Stimulated activated CD8-positive, alpha-beta memory T cell treated with anti-CD3 and anti-CD28 coated beads, Interleukin-4, amount 100 ng/mL, for 24 hours (primary cell): ENCODE data around the gene CRIP2.

ENCODE experiments used
- DNase-seq: peaks from one replicate; pipeline ENCODE4 v3.0.0-alpha.2; 2020; ENCODE audit warnings: low read depth

CRIP2 gene, protein sequence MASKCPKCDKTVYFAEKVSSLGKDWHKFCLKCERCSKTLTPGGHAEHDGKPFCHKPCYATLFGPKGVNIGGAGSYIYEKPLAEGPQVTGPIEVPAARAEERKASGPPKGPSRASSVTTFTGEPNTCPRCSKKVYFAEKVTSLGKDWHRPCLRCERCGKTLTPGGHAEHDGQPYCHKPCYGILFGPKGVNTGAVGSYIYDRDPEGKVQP

GRCh38 chr14:105474483-105475268 lies at the start of gene CRIP2:
Gene CRIP2, plus strand, starts transcription at chr14:105474821. Its CDS starts 42 bp downstream, at chr14:105474863.
- DNase-seq, result no peak

DNA sequence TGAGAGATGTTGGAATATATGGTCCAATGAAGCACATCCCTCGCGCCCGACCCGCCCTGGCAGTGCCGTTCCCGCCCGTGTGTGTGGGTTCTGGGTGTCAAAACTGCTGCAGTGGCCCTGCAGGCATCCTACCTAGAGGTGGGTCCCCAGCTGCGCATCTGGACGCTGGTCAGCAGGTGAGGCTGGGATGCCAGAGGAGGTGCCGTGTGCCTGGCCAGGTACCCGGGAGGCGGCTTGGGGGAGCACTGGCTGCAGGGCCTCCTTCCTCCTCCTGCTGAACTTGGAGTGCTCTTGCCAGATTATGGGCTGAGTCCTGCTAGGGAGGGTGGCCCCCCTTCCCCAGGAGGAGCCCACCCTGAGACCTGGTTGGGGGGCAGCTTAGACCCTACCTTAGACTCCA lies 49.8 kb upstream of the CRIP2 start:
- DNase-seq, result no peak

DNA sequence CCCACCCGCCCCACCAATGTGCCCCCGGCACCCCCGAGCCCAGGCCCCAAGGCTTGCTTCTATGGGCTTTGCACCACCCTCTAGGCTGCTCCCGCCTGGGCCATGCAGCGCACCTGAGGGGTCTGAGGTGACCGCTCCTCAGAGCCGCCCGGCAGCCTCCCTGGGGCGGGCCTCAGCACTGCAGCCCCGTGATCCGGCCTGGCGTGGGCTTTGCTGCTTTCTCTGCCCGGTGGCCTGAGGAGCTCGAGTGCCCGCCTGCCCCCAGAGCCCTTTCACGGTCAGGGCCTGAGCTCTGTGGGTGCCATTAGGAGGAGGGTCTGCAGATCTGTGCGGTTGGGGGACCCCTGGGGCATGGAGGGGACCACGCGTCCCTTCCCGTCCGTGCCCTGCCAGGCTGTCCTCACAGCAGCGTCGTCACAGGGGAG lies 48.8 kb upstream of the CRIP2 start:
- DNase-seq, result no peak

DNA sequence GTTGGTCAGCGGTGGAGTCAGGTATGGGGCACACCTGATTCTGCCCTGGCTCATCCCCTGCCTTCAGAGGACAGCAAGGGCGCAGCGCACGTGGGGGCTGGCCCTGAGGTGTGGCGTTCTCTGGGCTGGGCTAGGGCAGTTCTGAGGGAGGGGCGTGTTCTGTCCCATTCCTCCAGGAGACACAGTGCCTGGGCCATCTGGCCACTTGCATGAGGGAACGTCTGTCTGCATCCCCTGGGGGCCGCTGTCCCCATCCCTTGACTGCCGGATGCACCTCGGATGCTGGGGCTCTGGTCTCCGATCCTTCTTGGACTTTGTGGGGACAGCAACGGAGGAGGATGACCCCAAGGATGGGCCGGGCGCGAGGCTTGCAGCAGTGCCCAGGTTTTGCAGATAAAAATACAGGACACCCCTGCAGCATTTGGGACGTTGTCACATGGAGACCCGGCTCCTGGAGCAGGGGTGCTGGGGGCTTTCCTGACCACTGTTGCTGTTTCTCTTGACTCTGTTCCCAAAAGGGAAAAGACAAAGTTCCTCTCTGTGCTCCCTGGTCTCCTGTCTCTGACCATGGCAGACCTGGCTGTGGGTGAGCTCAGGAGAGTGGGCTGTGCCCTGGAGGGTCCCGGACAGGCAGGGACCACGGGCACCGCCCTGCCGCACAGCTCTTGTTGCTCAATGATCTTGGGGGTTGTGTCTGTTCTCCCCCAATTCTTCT lies 48.0 kb upstream of the CRIP2 start:
- no peak for DNase-seq

DNA sequence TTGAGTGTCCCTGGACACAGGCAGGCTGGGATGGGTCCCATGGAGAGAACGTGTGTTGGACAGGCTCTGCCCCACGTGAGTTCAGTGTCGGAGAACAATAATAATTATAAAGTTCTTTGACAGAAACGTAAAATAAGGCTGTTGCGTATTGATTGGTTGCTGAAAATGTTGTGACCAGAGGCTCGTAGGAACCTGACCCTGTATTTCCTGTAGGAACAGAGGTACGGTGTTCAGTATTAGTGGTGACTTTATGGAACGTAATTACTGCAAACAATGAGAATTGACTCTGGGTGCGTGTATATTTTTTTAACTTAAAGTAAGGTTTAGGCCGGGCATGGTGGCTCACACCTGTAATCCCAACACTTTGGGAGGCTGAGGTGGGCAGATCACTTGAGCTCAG lies 47.2 kb upstream of the CRIP2 start:
- no peak for DNase-seq

DNA sequence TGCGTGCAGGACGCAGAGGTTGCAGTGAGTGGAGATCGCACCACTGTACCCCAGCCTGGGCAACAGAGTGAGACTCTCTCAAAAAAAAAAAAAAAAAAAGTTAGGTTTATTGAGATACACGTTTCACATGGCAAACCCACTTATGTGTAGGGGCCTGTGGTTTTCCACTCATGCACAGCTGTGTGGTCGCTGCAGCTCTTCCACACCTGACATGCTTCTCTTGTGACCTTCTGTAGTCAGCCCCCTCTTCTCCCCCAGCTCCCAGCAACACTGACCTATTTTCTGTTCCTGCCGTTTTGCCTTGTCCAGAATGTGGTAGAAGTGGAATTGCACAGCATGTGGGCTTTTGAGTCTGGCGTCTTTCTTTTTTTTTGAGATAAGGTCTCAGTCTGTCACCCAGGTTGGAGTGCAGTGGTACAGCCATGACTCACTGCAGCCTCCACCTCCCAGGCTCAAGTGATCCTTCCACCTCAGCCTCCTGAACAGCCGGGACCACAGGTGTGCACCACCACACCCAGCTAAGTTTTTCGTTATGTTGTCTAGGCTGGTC lies 46.6 kb upstream of the CRIP2 start:
- no peak for DNase-seq

DNA sequence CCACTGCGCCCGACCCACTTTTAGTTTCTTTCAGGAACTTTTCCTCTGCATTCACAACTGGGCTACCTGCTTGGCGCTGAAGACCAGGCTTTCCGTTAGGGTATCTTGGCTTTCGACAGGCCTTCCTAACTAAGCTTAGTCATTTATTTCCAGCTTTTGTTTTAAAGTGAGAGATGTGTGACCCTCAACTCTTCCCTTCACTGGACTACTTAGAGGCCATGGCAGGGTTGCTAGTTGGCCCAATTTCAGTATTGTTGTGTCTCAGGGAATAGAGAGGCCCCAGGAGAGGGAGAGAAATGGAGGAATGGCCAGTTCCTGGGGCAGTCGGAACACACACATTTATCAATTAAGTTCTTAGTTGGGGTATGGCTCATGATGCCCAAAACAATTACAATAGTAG lies 44.6 kb upstream of the CRIP2 start:
- no peak for DNase-seq

DNA sequence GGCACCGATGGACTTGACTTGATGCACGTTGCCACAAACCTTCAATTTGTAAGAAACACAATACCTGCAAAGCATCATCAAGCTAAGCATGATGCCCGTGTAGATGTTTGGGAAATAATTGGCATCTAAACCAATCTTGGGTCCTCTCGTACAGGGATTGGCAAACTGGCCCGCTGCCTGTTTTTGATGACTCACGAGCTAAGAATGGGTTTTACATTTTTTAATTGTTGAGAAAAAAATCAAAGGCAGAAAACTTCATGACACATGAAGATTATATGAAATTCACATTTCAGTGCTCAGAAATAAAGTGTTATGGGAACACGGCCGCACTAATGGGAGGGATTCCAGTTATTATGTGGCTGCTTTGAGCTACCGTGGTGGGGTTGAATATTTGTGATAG lies 44.1 kb upstream of the CRIP2 start:
- DNase-seq, result no peak

DNA sequence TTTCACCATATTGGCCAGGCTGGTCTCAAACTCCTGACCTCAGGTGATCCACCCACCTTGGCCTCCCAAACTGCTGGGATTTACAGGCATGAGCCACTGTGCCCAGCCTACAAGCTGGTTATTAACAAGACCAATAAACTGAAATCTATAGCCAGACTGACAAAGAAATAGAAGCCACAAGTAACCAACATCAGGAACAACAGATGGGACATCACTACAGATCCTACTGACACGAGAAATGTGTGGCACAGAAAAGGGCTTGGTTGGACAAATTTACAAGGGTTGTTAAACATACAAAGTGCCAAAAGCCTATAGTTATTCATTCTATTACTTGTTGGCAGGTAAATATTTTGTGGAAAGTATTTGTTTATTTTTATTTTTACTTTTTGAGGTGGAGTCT lies 43.4 kb upstream of the CRIP2 start:
- DNase-seq, result no peak

DNA sequence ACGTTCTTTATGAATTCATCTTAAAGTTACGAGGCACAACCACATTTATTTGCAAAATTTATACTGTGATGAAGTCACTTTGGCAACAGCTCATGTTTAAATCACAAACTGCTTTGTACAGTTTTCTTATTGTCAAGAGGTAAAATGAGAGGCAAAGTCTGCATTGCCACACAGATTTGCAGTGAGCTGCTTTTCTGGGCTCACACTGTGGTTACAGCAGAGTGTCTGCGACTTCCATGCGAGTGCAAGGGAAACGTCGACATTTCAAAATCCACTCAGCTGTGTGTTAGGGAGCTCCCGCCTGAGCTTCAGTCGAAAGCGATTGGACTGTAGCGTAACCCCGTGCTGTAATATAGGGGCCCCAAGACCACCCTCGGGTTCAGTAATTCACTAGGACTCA lies 42.0 kb upstream of the CRIP2 start:
- DNase-seq, result no peak

- no peak for DNase-seq
Measured at GRCh38 chr14:105433161-105433605, 41.4 kb upstream of the CRIP2 start.

- no peak for DNase-seq
Measured at GRCh38 chr14:105436402-105436801, 38.2 kb upstream of the CRIP2 start.

- DNase-seq, result no peak
Measured at GRCh38 chr14:105436891-105437722, 37.5 kb upstream of the CRIP2 start.

- no peak for DNase-seq
Measured at GRCh38 chr14:105437723-105438500, 36.7 kb upstream of the CRIP2 start.

DNA sequence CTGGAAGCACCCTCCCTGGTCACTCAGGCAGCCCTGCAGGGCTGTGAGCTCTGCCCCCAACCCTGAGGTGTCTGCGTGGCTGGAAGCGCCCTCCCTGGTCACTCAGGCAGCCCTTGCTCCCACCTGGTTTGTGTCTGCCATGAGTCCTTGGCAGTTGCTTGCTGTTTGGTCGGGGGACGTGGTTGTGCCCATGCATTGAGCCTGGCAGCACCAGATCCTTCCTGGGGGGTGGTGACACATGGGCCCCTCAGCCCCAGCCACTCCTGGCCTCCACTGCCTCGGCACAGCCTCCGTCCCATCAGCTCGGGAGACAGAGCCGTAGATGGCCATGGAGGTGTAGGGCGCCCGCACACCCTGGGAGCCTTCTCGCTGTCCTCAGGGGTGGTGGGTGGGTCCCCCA lies 35.4 kb upstream of the CRIP2 start:
- no peak for DNase-seq

GRCh38 chr14:105439710-105440553 lies 34.7 kb upstream of the CRIP2 start:
- DNase-seq, result no peak

GRCh38 chr14:105440554-105440900 lies 34.1 kb upstream of the CRIP2 start:
- no peak for DNase-seq

DNA sequence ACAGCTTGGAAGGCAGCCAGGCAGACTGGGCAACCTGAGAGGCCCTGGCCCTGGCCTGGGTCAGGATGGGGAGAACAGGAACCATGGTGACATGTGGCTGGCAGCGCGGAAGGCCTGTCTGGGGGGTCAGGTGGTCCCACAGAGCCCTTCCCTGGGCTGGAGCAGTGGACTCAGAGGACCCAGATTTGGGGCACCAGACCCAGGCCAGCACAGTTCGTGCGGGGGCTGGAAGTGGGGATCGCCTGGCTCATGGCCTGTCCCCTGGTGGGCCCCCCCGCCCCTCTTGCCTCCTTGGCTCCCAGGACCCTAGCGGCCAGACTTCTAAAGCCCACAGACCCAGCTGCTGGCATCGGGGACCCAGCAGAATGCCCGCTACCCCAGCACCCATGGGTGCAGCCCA lies 33.6 kb upstream of the CRIP2 start:
- no peak for DNase-seq

GRCh38 chr14:105442125-105442524 lies 32.5 kb upstream of the CRIP2 start:
- no peak for DNase-seq

DNA sequence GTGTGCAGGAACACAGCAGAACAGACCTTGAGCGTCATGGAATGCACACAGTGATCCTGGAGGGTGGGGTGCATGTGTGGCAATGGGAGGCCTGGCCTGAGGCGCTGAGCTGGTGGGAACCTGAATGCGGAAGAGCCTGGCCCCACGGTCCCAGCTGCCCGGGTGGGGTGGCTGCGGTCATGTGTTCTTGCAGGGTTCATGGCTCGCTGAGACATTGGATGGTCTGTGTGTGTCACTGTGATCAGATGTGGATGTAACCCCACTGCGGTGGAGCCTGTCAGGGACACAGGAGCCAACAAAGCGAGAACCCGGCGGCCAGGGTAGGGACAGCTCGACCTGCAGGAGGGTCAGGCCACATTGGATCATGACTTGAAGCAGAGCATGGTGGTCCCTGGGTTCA lies 31.8 kb upstream of the CRIP2 start:
- DNase-seq, result no peak
